Measurements from ENCODE around the gene DDX41.

DDX41 gene

GRCh38 chr5:177526191-177526590 lies 9.4 kb upstream of the DDX41 start:
- Histone ChIP-seq H3K4me1 (ENCODE audit: control insufficient read depth, insufficient read depth, low read length) (peaks cover 17% of the 10 kb centered on the region), H3K27me3 (ENCODE audit: control insufficient read depth in 1 of 2, insufficient read depth in 2 of 2, low read length in 2 of 2) (no peaks in the 10 kb centered on the region), H3K4me3 (ENCODE audit: low read length in 2 of 2) (no peak overlapping the region), H3K9me3 (ENCODE audit: control insufficient read depth in 2 of 2, low read length in 2 of 2) (no peaks in the 10 kb centered on the region), H3K27ac (ENCODE audit: low read length) (no peak overlapping the region), H3K36me3 (ENCODE audit: control insufficient read depth in 2 of 2, insufficient read depth in 2 of 2, low read length in 2 of 2) (peaks cover 65 to 75% of the 10 kb centered on the region in 2 donors), H3K9ac (ENCODE audit: low read length in 2 of 2) (no peak overlapping the region)

- no peak overlapping the region for H3K27ac ChIP-seq (ENCODE audit: low read length)
- H3K4me3 ChIP-seq (ENCODE audit: low read length in 2 of 2): no peak overlapping the region
- H3K9ac ChIP-seq (ENCODE audit: low read length in 2 of 2): peak overlapping the region in 1 of 2 donors; percentile 29
- peaks cover 17% of the 10 kb centered on the region for H3K4me1 ChIP-seq (ENCODE audit: control insufficient read depth, insufficient read depth, low read length)
- H3K36me3 ChIP-seq (ENCODE audit: control insufficient read depth in 2 of 2, insufficient read depth in 2 of 2, low read length in 2 of 2): peaks cover 66 to 78% of the 10 kb centered on the region in 2 donors
- no peaks in the 10 kb centered on the region for H3K9me3 ChIP-seq (ENCODE audit: control insufficient read depth in 2 of 2, low read length in 2 of 2)
- no peaks in the 10 kb centered on the region for H3K27me3 ChIP-seq (ENCODE audit: control insufficient read depth in 1 of 2, insufficient read depth in 2 of 2, low read length in 2 of 2)
Observed at GRCh38 chr5:177524941-177525655, 8.3 kb upstream of the DDX41 start.

- H3K4me3 ChIP-seq (ENCODE audit: low read length in 2 of 2): no peak overlapping the region
- H3K36me3 ChIP-seq (ENCODE audit: control insufficient read depth in 2 of 2, insufficient read depth in 2 of 2, low read length in 2 of 2): peaks cover 66 to 80% of the 10 kb centered on the region in 2 donors
Observed at GRCh38 chr5:177524539-177524900, 7.8 kb upstream of the DDX41 start.

DNA sequence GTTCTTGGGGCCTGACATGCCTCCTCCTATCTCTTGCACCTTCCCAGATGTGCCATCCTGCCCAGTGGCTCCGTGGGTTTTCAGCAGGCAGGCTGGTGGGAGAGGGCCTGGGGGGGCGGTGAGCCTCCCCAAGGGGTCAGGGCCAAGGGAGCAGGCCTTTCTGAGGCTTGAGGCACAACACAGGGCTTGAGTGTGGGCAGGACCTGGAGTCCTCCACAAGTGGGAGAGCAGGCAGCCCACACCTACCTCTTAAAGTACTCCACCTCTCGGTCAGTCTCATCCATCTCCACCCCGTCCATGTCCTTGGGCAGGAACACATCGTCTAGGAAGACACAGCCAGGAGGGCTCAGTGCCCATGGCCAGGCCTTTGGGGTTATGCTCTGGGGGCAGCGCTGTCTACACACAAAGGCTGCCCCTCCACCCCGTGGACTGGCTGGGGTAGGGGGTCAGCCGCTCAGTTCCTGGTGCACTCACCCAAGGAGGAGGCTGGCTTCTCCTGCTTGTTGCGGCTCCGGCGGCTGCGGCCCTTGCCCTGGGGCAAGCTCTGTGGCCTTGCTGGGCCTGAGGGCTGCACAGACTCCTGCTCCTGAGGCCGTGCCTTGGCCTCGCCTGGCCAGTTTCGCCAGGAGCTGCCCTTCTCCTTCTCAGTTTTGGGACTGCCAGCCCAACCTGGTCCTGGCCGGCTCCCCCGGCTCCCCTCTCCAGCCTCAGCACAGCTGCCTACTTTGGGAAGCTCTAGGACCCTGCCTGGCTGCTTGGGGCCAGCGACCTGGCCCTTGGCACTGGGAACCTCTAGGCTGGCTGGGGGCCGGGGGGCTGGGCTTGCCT lies 7.2 kb upstream of the DDX41 start:
- Histone ChIP-seq H3K9ac (ENCODE audit: low read length in 2 of 2) (no peak overlapping the region), H3K27me3 (ENCODE audit: control insufficient read depth in 1 of 2, insufficient read depth in 2 of 2, low read length in 2 of 2) (no peaks in the 10 kb centered on the region), H3K4me1 (ENCODE audit: control insufficient read depth, insufficient read depth, low read length) (peaks cover 22% of the 10 kb centered on the region), H3K27ac (ENCODE audit: low read length) (no peak overlapping the region), H3K4me3 (ENCODE audit: low read length in 2 of 2) (no peak overlapping the region), H3K9me3 (ENCODE audit: control insufficient read depth in 2 of 2, low read length in 2 of 2) (no peaks in the 10 kb centered on the region), H3K36me3 (ENCODE audit: control insufficient read depth in 2 of 2, insufficient read depth in 2 of 2, low read length in 2 of 2) (peaks cover 64 to 79% of the 10 kb centered on the region in 2 donors)

More at GRCh38 chr5:177524539-177524900, 7.8 kb upstream of the DDX41 start:
- Histone ChIP-seq H3K9me3 (ENCODE audit: control insufficient read depth in 2 of 2, low read length in 2 of 2) (no peaks in the 10 kb centered on the region), H3K9ac (ENCODE audit: low read length in 2 of 2) (no peak overlapping the region), H3K4me1 (ENCODE audit: control insufficient read depth, insufficient read depth, low read length) (peaks cover 17% of the 10 kb centered on the region), H3K27ac (ENCODE audit: low read length) (no peak overlapping the region), H3K27me3 (ENCODE audit: control insufficient read depth in 1 of 2, insufficient read depth in 2 of 2, low read length in 2 of 2) (no peaks in the 10 kb centered on the region)

GRCh38 chr5:177520916-177521513 lies 4.3 kb upstream of the DDX41 start:
- Histone ChIP-seq H3K4me1 (ENCODE audit: control insufficient read depth, insufficient read depth, low read length) (peaks cover 34% of the 10 kb centered on the region), H3K9me3 (ENCODE audit: control insufficient read depth in 2 of 2, low read length in 2 of 2) (no peaks in the 10 kb centered on the region), H3K4me3 (ENCODE audit: low read length in 2 of 2) (no peak overlapping the region), H3K36me3 (ENCODE audit: control insufficient read depth in 2 of 2, insufficient read depth in 2 of 2, low read length in 2 of 2) (peaks cover 39 to 55% of the 10 kb centered on the region in 2 donors), H3K27ac (ENCODE audit: low read length) (no peak overlapping the region), H3K27me3 (ENCODE audit: control insufficient read depth in 1 of 2, insufficient read depth in 2 of 2, low read length in 2 of 2) (no peaks in the 10 kb centered on the region), H3K9ac (ENCODE audit: low read length in 2 of 2) (no peak overlapping the region)

- Histone ChIP-seq H3K36me3 (ENCODE audit: control insufficient read depth in 2 of 2, insufficient read depth in 2 of 2, low read length in 2 of 2) (peaks cover 35 to 52% of the 10 kb centered on the region in 2 donors), H3K27ac (ENCODE audit: low read length) (no peak overlapping the region), H3K27me3 (ENCODE audit: control insufficient read depth in 1 of 2, insufficient read depth in 2 of 2, low read length in 2 of 2) (no peaks in the 10 kb centered on the region), H3K4me1 (ENCODE audit: control insufficient read depth, insufficient read depth, low read length) (peaks cover 38% of the 10 kb centered on the region), H3K9ac (ENCODE audit: low read length in 2 of 2) (no peak overlapping the region), H3K9me3 (ENCODE audit: control insufficient read depth in 2 of 2, low read length in 2 of 2) (no peaks in the 10 kb centered on the region), H3K4me3 (ENCODE audit: low read length in 2 of 2) (no peak overlapping the region)
Observed at GRCh38 chr5:177520271-177520670, 3.5 kb upstream of the DDX41 start.

- Histone ChIP-seq H3K4me3 (ENCODE audit: low read length in 2 of 2) (no peak overlapping the region), H3K9me3 (ENCODE audit: control insufficient read depth in 2 of 2, low read length in 2 of 2) (no peaks in the 10 kb centered on the region), H3K9ac (ENCODE audit: low read length in 2 of 2) (peak overlapping the region in 1 of 2 donors; percentile 34), H3K27me3 (ENCODE audit: control insufficient read depth in 1 of 2, insufficient read depth in 2 of 2, low read length in 2 of 2) (no peaks in the 10 kb centered on the region), H3K27ac (ENCODE audit: low read length) (no peak overlapping the region), H3K36me3 (ENCODE audit: control insufficient read depth in 2 of 2, insufficient read depth in 2 of 2, low read length in 2 of 2) (peaks cover 38 to 52% of the 10 kb centered on the region in 2 donors), H3K4me1 (ENCODE audit: control insufficient read depth, insufficient read depth, low read length) (peaks cover 37% of the 10 kb centered on the region)
Observed at GRCh38 chr5:177519463-177520235, 2.9 kb upstream of the DDX41 start.

DNA sequence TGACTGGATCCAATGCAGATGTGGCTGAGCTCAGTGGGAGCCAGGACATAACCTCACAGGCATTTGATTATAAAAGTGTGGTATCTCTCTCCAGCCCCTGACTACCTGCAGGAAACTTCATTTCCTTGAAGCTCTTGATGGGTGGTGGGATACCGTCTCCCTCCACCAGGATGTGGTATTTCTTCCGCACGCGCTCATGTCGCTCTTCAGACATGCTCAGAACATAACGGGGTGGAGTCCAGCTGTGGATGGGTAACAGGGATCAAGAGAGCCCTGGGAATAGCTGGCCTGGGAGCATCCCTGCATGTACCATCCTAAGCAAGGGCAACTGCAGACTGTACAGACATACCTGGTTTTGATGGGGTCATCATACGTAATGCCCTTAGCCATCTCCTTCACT lies 1.2 kb downstream of the DDX41 start:
- Histone ChIP-seq H3K4me3 (ENCODE audit: low read length in 2 of 2) (peak overlapping the region in 1 of 2 donors; percentile 99), H3K27ac (ENCODE audit: low read length) (no peak overlapping the region), H3K9me3 (ENCODE audit: control insufficient read depth in 2 of 2, low read length in 2 of 2) (no peaks in the 10 kb centered on the region), H3K9ac (ENCODE audit: low read length in 2 of 2) (peak overlapping the region in 1 of 2 donors; percentile 94), H3K27me3 (ENCODE audit: control insufficient read depth in 1 of 2, insufficient read depth in 2 of 2, low read length in 2 of 2) (no peaks in the 10 kb centered on the region), H3K36me3 (ENCODE audit: control insufficient read depth in 2 of 2, insufficient read depth in 2 of 2, low read length in 2 of 2) (peaks cover 53 to 58% of the 10 kb centered on the region in 2 donors), H3K4me1 (ENCODE audit: control insufficient read depth, insufficient read depth, low read length) (peaks cover 33% of the 10 kb centered on the region)

DNA sequence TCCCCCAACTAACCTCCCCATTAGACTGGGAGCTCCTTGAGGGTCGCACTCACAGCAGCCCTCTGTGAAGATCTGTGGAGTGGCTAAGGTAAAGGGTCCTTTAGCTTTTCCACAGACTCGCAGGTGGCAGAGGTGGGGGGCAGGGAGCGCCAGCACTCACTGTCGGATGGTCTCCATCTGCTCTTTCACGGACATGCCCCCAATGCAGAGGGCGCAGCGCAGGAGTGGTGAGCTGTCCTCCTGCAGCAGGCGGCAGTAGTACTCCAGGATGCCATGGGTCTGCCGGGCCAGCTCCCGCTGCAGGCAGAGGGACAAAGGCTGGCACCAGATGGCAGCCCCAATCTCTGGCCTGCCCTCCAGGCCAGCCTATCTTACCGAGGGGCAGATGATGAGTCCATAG lies 2.2 kb downstream of the DDX41 start:
- H3K4me1 ChIP-seq (ENCODE audit: control insufficient read depth, insufficient read depth, low read length): peaks cover 33% of the 10 kb centered on the region
- H3K9me3 ChIP-seq (ENCODE audit: control insufficient read depth in 2 of 2, low read length in 2 of 2): no peaks in the 10 kb centered on the region
- no peaks in the 10 kb centered on the region for H3K27me3 ChIP-seq (ENCODE audit: control insufficient read depth in 1 of 2, insufficient read depth in 2 of 2, low read length in 2 of 2)
- no peak overlapping the region for H3K4me3 ChIP-seq (ENCODE audit: low read length in 2 of 2)
- H3K36me3 ChIP-seq (ENCODE audit: control insufficient read depth in 2 of 2, insufficient read depth in 2 of 2, low read length in 2 of 2): peaks cover 45 to 47% of the 10 kb centered on the region in 2 donors
- no peak overlapping the region for H3K9ac ChIP-seq (ENCODE audit: low read length in 2 of 2)
- H3K27ac ChIP-seq (ENCODE audit: low read length): no peak overlapping the region

DNA sequence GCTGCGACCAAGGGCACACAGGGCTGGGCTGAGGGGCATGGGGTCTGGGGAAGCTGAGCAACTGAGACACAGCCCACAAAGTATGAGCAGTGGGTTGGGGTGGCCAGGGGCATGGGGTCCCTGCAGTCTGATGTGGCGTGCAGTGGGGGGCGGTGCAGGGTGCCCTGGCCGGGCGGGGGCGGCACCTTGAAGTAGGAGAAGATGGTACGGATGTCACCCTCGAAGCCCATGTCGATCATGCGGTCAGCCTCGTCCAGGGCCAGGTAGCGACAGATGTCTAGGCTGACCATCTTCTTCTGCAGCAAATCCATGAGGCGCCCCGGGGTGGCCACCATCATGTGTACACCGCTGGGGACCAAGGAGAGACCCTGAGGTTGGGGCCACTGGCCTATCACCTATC lies 3.3 kb downstream of the DDX41 start:
- H3K4me3 ChIP-seq (ENCODE audit: low read length in 2 of 2): no peak overlapping the region
- no peak overlapping the region for H3K27ac ChIP-seq (ENCODE audit: low read length)
- no peaks in the 10 kb centered on the region for H3K9me3 ChIP-seq (ENCODE audit: control insufficient read depth in 2 of 2, low read length in 2 of 2)
- H3K27me3 ChIP-seq (ENCODE audit: control insufficient read depth in 1 of 2, insufficient read depth in 2 of 2, low read length in 2 of 2): no peaks in the 10 kb centered on the region
- no peak overlapping the region for H3K9ac ChIP-seq (ENCODE audit: low read length in 2 of 2)
- peaks cover 26% of the 10 kb centered on the region for H3K4me1 ChIP-seq (ENCODE audit: control insufficient read depth, insufficient read depth, low read length)
- peaks cover 42 to 45% of the 10 kb centered on the region in 2 donors for H3K36me3 ChIP-seq (ENCODE audit: control insufficient read depth in 2 of 2, insufficient read depth in 2 of 2, low read length in 2 of 2)
